ENCODE measurements around the gene GRID2.

GRCh38 chr4:93186846-93187245, 883.1 kb downstream of the GRID2 start:
- TF ChIP-seq EZH2 (IDR thresholded peaks at IDR 0.05; ENCODE audit: low read length, unreplicated experiment) (no peak), EZH2phosphoT487 (IDR thresholded peaks at IDR 0.05; ENCODE audit: borderline replicate concordance, low read length) (no peak)
